GM18519 (cell line): ENCODE results near the gene TBXAS1.

Experiments used
- ATAC-seq: cut with Tn5 transposase; IDR thresholded peaks from one replicate; pipeline ENCODE4 v1.9.1; 2021; ENCODE audit warnings: mild to moderate bottlenecking, moderate library complexity; ENCODE audit not compliant: unreplicated experiment, low FRiP score

The TBXAS1 gene

DNA sequence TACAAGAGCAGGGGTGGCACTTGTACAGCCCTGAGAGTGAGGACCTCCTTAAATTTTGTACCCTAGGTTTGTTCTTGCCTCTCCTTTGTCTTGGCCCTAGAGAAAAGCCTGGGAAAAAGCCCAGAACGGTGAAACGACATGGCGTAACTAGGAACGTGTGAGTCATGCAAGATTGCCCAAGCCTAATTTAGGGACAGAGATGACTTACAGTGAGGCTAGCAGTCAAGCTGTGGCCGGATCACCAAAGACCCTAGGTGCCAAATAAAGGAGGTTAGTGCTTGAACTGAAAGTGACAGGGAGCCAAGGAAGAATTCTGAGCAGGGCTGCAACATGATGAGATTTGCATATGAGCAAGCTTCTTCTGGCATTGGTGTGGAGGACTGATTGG, 25.1 kb downstream of the TBXAS1 start:
- no peak for ATAC-seq

DNA sequence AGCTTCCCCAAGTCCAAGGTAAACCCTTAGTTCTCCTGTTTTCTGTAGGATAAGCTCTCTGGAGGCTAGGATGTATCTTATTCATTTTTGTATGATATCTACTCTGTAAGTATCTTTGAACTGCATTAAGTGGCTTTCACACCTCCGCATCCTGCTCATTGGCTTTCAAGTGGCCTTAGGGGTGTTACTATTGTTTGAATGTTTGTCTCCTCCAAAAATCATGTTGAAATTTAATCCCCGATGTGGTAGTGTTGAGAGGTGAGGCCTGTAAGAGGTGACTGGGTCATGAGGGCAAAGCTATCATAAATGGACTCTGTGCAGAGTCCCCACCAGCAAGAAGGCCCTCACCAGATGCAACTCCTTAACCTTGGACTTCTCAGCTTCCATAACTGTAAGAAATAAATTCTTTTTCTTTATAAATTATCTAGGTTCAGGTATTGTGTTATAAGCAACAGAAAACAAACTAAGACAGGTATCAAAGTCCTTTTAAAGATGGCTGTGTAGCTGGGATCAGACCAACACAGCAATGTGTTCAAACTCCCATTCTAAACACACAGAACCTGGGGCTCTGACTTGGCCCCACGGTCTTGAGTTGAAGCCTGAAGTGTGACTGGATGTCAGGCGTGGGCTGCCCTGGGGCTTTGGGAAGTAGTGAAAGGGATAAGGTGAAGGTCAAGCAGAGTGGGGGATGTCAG, 25.9 kb downstream of the TBXAS1 start:
- ATAC-seq, result no peak

DNA sequence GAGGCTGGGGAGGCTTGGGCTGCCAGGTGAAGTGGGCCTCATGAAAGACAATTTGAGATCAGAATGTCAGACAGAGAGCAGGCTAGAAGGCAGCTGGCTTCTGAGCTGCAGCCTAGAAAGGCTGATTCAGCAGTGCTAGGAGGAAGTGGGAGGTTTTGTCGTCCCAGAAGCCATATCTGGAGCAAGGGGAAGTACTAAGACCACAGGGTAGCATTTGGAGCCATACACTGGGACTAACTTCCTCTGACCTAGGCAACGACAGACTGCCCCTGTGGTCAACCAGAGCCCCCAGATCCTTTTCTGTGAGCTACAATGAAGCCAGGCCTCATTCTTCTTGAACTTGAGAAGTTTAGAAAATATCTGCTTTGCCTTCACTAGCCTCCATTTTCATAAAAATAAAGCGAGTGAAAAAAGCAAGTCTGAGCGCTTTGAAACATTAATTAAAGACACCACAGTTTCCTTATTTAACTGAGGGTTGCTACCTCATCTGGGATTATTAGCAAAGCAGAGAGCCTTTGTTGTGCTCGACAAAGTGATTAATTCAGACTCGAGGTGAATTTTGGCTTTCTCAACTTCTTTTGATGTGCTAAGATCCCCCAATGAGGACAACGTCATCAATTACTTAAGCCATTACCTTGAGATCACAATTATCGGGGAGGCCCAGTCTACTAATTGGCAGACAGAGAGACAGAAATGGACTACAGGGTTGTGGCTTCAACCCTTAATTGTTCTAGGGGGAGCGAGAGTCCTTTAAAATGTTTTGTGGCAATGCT, 26.6 kb downstream of the TBXAS1 start:
- no peak for ATAC-seq

DNA sequence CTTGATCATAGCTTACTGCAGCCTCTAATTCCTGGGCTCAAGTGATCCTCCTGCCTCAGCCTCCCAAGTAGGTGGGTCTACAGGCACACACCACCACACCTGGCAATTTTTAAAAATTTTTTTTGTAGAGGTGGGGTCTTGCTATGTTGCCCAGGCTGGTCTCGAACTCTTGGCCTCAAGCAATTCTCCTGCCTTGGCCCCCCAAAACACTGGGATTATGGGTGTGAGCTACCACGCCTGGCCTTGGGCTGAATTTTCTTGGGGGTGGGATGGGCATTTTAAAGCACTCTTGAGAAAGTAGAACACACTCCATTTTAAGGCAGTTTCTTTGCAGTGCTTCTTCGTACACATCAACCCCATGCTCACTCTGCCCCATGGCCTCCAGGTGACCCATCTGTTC, 28.7 kb downstream of the TBXAS1 start:
- no peak for ATAC-seq

DNA sequence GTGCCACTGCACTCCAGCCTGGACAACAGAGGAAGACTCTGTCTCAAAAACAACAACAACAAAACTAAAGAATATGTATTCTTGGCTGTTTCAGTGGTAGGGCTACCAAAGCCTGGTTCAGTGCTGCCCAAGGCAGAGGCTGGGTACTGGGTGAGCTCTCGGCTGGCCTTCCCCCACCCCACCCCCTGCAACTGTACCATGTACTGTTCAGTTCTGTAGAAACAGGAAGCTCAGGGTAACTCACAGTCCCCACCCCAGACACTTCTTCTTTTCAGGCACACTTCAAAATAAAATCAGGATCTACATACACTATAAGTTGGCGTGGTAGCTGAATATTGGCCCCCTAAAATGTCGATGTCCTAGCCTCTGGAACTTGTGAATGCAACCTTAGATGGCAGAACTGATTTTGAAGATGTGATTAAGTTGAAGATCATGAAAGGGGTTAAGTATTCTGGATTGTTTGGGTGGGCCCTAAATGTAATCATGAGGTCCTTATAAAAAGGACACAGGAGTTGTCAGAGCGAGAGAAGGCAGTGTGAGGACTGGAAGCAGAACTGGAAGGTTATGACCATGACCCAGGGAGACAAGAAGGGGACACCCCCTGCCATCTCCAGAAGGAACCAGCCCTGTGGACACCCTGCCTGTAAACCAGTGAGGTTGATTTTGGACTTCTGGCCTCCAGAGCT, 31.2 kb downstream of the TBXAS1 start:
- ATAC-seq, result no peak

DNA sequence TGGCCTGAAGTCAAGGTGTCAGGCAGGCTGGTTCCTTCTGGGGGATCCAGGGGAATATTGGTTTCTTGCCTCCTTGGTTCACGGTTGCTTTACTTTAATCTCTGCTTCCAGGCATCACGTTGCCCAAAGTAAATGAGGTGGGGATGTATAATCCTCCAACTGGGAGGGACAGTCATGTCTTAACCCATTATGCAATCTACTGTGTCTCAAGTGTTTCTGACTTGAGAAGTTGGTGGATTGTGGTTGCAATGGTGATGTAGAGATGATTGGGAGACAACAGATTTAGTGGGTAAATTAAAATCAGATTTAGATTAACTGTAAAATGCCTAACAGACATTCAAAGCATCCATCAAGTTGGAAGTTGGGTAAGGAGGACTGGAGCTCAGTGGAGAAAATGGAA, 32.7 kb downstream of the TBXAS1 start:
- ATAC-seq, result no peak

DNA sequence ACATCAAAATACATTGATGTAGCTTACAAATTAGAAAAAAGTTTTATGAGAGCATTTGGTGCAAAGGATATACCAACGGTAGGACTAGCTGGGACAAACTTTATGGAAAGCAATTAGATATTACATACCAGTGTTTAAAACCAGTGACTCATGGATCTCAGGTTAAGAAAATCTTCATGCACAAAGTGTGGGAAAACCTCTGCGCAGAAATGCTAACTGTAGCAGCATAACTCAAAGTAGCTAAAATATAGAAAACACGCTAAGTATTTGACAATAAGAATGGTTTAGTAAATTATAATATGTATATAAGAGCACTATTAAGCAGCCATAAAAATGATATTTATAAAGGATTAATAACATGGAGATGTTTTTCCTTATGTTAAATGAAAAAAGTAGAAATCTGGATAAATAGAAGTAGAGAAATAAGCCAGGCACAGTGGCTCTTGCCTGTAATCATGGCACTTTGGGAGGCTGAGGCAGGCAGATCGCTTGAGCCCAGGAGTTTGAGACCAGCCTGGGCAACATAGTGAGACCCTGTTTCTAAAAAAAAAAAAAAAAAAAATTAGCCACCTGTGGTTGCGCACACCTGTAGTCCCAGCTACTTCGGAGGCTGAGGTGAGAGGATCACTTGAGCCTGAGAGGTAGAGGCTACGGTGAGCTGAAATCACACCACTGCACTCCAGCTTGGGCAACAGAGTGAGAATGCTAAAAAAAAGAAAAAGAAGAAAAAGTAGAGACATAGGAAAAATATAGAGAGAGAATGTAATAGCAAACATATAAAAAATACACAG, 37.2 kb downstream of the TBXAS1 start:
- no peak for ATAC-seq

DNA sequence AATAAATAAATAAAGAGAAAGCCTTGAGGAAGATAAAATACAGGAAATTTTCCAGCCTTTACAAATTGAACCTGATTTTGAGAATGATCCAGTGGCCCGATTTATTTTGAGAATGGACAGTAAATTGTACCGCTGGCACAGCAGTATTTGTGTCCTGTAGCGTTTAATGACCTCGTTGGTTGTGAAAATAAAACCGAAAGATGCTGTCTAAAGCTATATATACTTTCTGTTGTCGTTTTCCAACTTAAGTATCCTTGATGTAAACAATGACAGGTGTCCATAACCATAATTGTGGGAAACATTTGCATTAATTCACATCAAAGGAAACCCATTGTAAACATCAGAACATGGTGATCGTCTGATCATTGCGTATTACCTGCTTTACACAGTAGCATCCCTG, 38.8 kb downstream of the TBXAS1 start:
- ATAC-seq, result no peak

DNA sequence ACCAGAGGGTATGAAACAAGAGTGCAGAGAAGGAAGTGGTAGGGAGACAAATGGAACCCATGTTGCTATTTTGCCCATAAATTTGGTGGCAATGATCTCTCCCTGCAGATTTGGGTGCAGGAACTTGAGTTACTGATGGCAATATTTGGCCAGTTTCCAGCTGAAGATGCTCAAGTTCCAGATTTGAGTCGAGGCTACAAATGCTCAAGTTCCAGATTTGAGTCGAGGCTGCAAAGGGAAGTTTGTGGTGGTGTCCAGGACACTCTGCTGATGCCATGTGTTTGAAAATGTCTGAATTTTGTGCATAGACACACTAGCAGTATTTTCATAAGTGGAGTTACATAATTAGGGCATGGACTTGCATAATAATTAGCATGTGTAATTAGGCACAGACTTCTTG, 40.8 kb downstream of the TBXAS1 start:
- no peak for ATAC-seq

DNA sequence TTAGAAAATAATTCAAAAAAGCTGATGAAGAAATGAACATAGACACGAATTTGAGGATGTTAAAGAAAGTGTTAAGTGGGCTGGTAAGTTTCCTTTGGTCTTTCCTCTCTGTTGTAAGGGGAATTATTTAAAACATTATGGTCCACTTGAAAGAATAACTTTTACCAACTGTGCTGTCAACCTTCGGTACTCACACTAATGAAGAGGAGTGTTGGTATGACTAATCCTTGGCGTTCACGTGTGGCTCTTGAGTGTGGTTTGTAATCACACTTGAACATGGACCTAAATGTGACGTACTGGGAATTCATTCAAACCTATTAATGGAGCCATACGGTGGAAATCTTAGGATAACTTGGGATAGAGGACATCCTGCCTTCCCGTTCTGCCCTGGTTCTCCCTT, 41.3 kb downstream of the TBXAS1 start:
- no peak for ATAC-seq

DNA sequence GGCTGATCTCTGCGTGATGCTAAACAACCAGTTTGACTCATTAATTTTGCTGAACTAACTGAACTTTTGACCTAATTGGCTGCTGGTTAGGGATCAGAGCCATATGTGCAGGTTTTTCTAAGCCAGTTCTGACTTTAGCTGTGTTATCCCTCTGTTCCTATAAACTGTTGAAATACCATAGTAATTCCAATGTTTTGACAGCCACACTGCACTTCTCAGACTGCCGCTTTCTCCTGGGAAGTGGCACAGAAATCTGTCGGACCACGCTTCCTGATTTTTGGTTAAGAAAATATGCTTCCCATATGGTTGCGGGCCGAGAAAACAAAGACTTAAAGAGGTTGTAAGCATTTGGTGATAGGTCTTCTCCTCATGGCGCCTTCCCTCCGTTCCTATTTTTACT, 42.3 kb downstream of the TBXAS1 start:
- no peak for ATAC-seq

DNA sequence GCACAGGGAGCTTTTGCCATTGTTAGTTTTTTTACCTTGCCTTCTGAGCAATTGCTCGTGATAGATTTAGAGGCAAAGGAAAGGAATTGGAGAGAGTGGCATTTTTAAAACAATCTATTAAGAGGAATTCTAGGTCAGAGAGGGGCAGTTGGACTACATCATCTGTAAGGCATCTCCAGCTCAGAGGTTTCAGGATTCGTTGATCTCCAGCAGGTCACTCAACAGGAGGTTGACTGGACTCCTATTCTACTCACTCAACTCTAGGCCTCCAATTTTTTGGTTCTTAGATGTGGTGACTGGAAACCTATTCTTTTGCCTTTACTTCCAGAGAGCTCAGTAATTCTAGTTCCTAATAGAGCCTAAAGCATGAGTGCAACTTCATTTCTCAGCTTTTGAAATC, 42.8 kb downstream of the TBXAS1 start:
- ATAC-seq, result no peak

DNA sequence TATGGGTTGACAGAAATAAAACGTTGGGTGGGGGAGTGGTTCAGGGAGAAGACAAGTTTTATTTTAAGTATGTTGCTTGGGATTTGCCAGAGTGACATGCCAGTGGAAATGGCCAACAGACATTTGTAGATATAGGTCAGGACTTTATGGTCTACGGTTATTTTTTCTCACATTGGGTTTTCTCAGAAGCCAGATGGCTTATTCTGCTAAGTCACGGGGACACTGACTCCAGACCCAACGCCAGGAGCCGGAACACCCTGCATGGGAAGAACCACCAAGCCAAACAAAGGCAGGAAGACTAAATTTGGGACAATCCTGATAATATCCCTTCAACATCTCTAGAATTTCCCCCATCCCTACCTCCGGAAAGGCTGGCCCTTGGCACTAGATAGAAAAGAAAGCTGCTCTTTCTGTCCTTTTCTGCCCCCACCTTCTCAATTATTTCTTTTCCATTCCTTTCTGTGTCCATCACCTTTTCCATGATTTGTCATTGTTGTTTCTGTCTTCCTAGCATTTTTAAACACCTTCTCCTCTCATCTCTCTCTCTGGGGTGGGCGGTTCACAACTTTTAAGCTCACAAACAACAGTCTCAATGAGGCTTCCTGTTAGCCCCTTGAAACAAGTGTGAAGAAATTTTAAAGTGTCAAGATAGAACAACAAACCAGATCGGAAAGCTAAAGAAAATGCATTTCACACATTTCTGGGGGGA, 44.7 kb downstream of the TBXAS1 start:
- no peak for ATAC-seq

DNA sequence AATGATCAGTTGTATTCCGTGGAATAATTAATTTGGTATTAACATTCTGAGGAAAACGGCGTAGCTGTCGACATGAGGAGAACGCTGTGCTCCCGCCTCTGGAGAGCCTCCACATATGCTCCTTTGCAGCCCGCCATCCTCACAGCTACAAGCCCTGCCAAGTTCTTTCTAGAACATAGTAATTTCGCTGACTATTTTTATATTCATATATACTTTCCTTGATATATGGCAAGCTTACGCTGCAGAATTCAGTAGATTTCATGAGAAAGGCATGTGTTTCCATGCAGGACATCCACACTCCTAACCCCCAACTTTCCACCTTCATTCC, 45.2 kb downstream of the TBXAS1 start:
- ATAC-seq, result no peak

DNA sequence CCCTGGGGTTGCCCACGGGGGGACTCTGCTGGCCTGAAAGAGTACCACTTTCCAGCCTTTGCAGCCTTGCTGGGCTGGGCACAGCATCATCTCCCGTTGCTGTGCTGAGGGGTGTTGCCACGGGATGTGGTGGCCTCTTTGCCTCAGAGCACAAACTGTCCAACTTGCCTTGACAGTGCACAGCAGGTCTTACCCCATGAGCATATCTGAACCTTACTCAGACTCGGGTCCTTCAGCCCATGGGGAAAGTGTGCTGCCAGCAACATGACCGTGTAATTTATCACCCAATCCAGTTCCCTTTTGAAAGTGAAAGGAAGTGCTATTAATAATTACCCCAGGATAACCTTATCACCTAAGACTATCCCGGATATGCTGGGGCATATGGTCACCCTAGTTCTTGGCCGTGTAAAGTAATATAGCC, 46.8 kb downstream of the TBXAS1 start:
- no peak for ATAC-seq

DNA sequence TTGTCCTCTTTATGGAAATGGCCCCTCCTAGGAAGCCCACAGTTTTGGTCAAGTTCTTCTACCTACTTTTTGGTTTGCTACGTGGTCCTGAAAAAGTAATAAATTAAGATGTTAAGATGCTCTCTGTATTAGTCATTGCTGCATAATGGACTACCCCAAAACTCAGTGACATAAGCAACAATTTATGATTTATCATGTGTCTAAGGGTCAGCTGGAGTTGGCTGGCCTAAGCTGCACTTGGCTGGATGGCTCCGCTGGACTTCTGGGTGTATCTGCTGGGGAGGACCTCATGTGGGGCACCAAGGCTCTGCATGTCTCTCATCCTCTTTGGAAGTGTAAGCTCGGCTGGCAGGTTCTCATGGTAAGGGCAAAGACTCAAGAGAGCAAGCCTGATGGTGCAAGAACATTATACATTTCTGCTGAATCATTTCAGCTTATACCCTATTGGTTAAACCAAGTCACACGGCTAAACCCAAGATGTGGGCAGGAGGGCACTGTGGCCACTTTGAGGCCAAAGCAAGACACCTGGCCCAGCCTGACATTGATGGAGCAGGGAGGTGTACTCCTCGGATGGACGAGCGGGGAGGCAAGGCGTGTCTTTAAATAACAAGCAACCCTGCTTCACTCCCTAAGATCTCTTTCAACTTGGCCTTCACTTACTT, 47.7 kb downstream of the TBXAS1 start:
- no peak for ATAC-seq

DNA sequence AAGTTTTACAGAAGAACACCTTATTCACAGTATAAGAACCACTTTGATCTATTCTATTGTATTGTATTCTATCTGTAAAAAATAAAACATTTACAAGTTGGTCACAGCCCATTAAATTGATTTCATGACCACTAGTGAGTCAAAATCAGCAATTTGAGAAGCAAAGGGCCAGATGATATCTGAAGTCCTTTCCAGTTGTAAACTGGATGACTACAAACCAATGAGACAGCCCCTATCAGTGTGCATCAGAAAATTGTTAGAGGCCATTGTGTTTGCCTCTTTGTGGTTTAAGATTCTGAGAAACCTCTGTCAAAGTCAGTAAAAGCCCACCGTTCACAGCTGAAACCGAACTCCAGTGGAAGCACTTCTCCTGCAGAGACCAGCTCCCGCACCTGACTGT, 54.8 kb downstream of the TBXAS1 start:
- ATAC-seq, result no peak

DNA sequence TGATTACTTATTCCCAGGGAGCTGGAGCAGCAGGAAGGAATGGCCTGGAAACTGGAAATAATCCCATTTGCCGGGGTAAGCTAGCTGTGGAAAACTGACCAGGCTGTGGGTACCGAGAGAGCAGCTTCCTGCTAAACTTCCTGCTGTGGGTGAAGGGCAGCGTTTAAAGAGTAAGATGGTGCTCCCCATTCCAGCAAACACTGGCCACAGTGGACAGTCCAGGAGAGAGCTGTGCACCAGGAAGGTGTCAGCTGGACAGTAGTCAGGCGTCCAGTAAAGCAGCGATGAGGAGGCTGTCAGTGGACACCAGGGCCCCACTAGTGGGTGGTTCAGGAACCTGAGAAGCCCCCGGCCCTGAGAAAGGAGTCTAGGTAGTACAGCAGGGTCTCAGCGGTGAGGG, 55.4 kb downstream of the TBXAS1 start:
- ATAC-seq, result no peak

DNA sequence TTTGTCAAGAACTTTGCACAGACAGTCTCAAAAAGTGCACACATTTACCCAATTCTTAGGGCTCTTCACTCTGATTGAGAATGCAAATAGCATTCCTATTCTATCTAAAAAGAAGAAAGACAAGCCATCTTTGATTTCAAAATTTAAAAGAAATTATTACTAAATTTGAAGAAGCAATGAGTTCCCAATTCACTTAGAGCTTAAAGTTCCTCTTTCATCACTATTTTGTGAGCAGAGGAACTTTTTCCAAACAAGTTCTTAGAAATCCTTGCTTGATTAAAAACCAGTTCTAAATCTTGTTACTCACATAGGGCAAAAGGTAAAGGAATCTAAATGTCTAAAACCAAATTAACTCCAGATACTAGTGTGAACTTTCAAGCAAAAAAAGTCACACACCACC, 56.4 kb downstream of the TBXAS1 start:
- ATAC-seq, result no peak

DNA sequence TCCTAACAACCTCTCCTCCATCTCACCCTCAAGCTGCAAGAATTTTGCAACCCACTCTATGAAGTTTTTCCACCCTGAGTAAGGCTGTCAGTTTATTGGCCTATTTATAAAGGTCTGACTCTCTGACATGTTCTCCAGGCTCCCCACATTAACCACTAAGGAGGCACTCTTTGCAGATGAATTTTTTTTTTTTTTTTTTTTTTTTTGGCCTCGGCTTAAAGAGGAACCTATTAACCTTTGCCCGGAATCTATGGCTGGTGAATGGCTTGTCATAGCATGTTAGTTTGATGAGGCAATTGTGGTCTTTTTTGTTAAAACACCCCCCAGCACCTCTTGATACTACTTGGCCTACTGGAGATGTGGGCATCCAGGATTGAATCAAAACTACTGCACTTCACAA, 57.1 kb downstream of the TBXAS1 start:
- no peak for ATAC-seq
